Activated T-helper 2 cell treated with anti-CD3 and anti-CD28 coated beads, Interferon-gamma antibody, Interleukin-2, Interleukin-4, amounts not matched to agents 10 μg/mL and 5 μg/mL and 100 μg/mL, durations not matched to agents 14 hours and 24 hours and 36 hours (primary cell): ENCODE results near the gene LHFPL6. TPM values are rescaled to one million over a fixed set of nuclear protein-coding genes. Genes with fewer than 3 reads are reported as not detected.
"Not testable (repeated sequence)": the region's sequence is repeated elsewhere in the genome, so short reads cannot be mapped to it uniquely, and the experiment has no call there.

Source experiments
- DNase-seq: peaks from one replicate; pipeline ENCODE4 v3.0.0; 2021; ENCODE audit warnings: low spot score
- H3K27ac Mint-ChIP-seq: one replicate; pipeline ENCODE4 v1.8.0; 2021; ENCODE audit warnings: mixed read lengths
- H3K27me3 Mint-ChIP-seq: one replicate; pipeline ENCODE4 v1.8.0; 2021; ENCODE audit warnings: low read depth, mixed read lengths
- H3K36me3 Mint-ChIP-seq: one replicate; pipeline ENCODE4 v1.8.0; 2021; ENCODE audit warnings: low read depth, mixed read lengths
- H3K4me1 Mint-ChIP-seq: one replicate; pipeline ENCODE4 v1.8.0; 2021; ENCODE audit warnings: low read depth, mixed read lengths
- H3K4me3 Mint-ChIP-seq: one replicate; pipeline ENCODE4 v1.8.0; 2021; ENCODE audit warnings: low read depth, mild to moderate bottlenecking, moderate library complexity, mixed read lengths
- H3K9me3 Mint-ChIP-seq: one replicate; pipeline ENCODE4 v1.8.0; 2021; ENCODE audit warnings: mixed read lengths
- intact Hi-C: fragments of 100-400 bp; cut with micrococcal nuclease; formaldehyde crosslinking; loops from one replicate; pipeline ENCODE4 v1.15.1; 2023
- total RNA-seq: library from RNA; stranded (reverse); gene quantifications from 2 replicates; pipeline ENCODE4 v1.2.3, GENCODE V29; 2022

LHFPL6 gene
- total RNA-seq, 1 donor from 2014 or later, result 5.8 TPM

GRCh38 chr13:39347926-39348901, 254.8 kb downstream of the LHFPL6 start:
- intact Hi-C loops, result no loop called here
- no peak overlapping the region for H3K27ac Mint-ChIP-seq
- no peaks in the 10 kb centered on the region for H3K36me3 Mint-ChIP-seq
- H3K27me3 Mint-ChIP-seq, result no peaks in the 10 kb centered on the region
- H3K4me1 Mint-ChIP-seq, result no peaks in the 10 kb centered on the region
- H3K9me3 Mint-ChIP-seq, result no peaks in the 10 kb centered on the region
- DNase-seq, result no peak
- H3K4me3 Mint-ChIP-seq, result no peak overlapping the region

GRCh38 chr13:39345982-39346381, 257.0 kb downstream of the LHFPL6 start:
- Mint-ChIP-seq H3K4me3 (no peak overlapping the region), H3K9me3 (no peaks in the 10 kb centered on the region), H3K27me3 (no peaks in the 10 kb centered on the region), H3K27ac (no peak overlapping the region), H3K4me1 (no peaks in the 10 kb centered on the region), H3K36me3 (no peaks in the 10 kb centered on the region)
- intact Hi-C loops, result no loop called here
- no peak for DNase-seq

- no peak for DNase-seq
- Mint-ChIP-seq H3K27ac (no peak overlapping the region), H3K4me3 (no peak overlapping the region), H3K36me3 (no peaks in the 10 kb centered on the region), H3K4me1 (no peaks in the 10 kb centered on the region), H3K27me3 (no peaks in the 10 kb centered on the region), H3K9me3 (no peaks in the 10 kb centered on the region)
- intact Hi-C loops, result no loop called here
Observed at GRCh38 chr13:39341251-39341650, 261.7 kb downstream of the LHFPL6 start.

GRCh38 chr13:39338114-39338513, 264.9 kb downstream of the LHFPL6 start:
- H3K27me3 Mint-ChIP-seq, H3K36me3 Mint-ChIP-seq, H3K4me3 Mint-ChIP-seq, H3K9me3 Mint-ChIP-seq, DNase-seq, H3K27ac Mint-ChIP-seq, intact Hi-C loops, H3K4me1 Mint-ChIP-seq: not testable (repeated sequence)

- intact Hi-C loops, result no loop called here
- DNase-seq, result no peak
- Mint-ChIP-seq H3K9me3 (peaks cover 4% of the 10 kb centered on the region), H3K4me3 (no peak overlapping the region), H3K36me3 (no peaks in the 10 kb centered on the region), H3K27ac (no peak overlapping the region), H3K4me1 (no peaks in the 10 kb centered on the region), H3K27me3 (no peaks in the 10 kb centered on the region)
Observed at GRCh38 chr13:39336937-39337336, 266.1 kb downstream of the LHFPL6 start.

- H3K27ac Mint-ChIP-seq, result no peak overlapping the region
- H3K4me3 Mint-ChIP-seq, result no peak overlapping the region
- H3K36me3 Mint-ChIP-seq, result no peaks in the 10 kb centered on the region
- intact Hi-C loops, result no loop called here
- no peak for DNase-seq
- no peaks in the 10 kb centered on the region for H3K27me3 Mint-ChIP-seq
- H3K9me3 Mint-ChIP-seq, result peaks cover 4% of the 10 kb centered on the region
- no peaks in the 10 kb centered on the region for H3K4me1 Mint-ChIP-seq
Observed at GRCh38 chr13:39336207-39336606, 266.8 kb downstream of the LHFPL6 start.

- intact Hi-C loops, result no loop called here
- no peaks in the 10 kb centered on the region for H3K36me3 Mint-ChIP-seq
Observed at GRCh38 chr13:39335721-39336120, 267.3 kb downstream of the LHFPL6 start.

GRCh38 chr13:39330504-39330903, 272.5 kb downstream of the LHFPL6 start:
- DNase-seq, result no peak
- Mint-ChIP-seq H3K36me3 (no peaks in the 10 kb centered on the region), H3K4me3 (no peak overlapping the region), H3K27ac (no peak overlapping the region), H3K4me1 (no peaks in the 10 kb centered on the region), H3K27me3 (no peaks in the 10 kb centered on the region), H3K9me3 (peaks cover 4% of the 10 kb centered on the region)
- intact Hi-C loops, result no loop called here

More at GRCh38 chr13:39335721-39336120, 267.3 kb downstream of the LHFPL6 start:
- Mint-ChIP-seq H3K9me3 (peaks cover 4% of the 10 kb centered on the region), H3K4me3 (no peak overlapping the region), H3K27ac (no peak overlapping the region), H3K4me1 (no peaks in the 10 kb centered on the region), H3K27me3 (no peaks in the 10 kb centered on the region)
- no peak for DNase-seq

- no peak overlapping the region for H3K27ac Mint-ChIP-seq
- peaks cover 4% of the 10 kb centered on the region for H3K9me3 Mint-ChIP-seq
- H3K27me3 Mint-ChIP-seq, result no peaks in the 10 kb centered on the region
- no peaks in the 10 kb centered on the region for H3K36me3 Mint-ChIP-seq
- no peaks in the 10 kb centered on the region for H3K4me1 Mint-ChIP-seq
- intact Hi-C loops, result no loop called here
- DNase-seq, result no peak
- H3K4me3 Mint-ChIP-seq, result no peak overlapping the region
Observed at GRCh38 chr13:39329182-39329639, 273.8 kb downstream of the LHFPL6 start.

GRCh38 chr13:39327172-39327479, 275.9 kb downstream of the LHFPL6 start:
- intact Hi-C loops, result no loop called here
- H3K27me3 Mint-ChIP-seq, result no peaks in the 10 kb centered on the region

GRCh38 chr13:39326469-39327171, 276.4 kb downstream of the LHFPL6 start:
- no peak for DNase-seq
- Mint-ChIP-seq H3K27ac (no peak overlapping the region), H3K9me3 (no peaks in the 10 kb centered on the region), H3K36me3 (no peaks in the 10 kb centered on the region), H3K4me1 (no peaks in the 10 kb centered on the region), H3K27me3 (no peaks in the 10 kb centered on the region), H3K4me3 (no peak overlapping the region)
- intact Hi-C loops, result no loop called here

More at GRCh38 chr13:39327172-39327479, 275.9 kb downstream of the LHFPL6 start:
- H3K4me3 Mint-ChIP-seq, result no peak overlapping the region
- H3K4me1 Mint-ChIP-seq, result no peaks in the 10 kb centered on the region
- H3K36me3 Mint-ChIP-seq, result no peaks in the 10 kb centered on the region
- H3K9me3 Mint-ChIP-seq, result no peaks in the 10 kb centered on the region
- H3K27ac Mint-ChIP-seq, result no peak overlapping the region
- DNase-seq, result no peak

- Mint-ChIP-seq H3K4me1 (no peaks in the 10 kb centered on the region), H3K36me3 (no peaks in the 10 kb centered on the region), H3K9me3 (no peaks in the 10 kb centered on the region), H3K4me3 (no peak overlapping the region), H3K27me3 (no peaks in the 10 kb centered on the region), H3K27ac (no peak overlapping the region)
- DNase-seq, result no peak
- intact Hi-C loops, result no loop called here
Observed at GRCh38 chr13:39324806-39325311, 278.1 kb downstream of the LHFPL6 start.
